ENCODE data around the gene MS4A7. TPM values are rescaled to one million over a fixed set of nuclear protein-coding genes. Genes with fewer than 3 reads are reported as not detected.

MS4A7 gene
- total and polyA plus RNA-seq, 2 of the 4 experiments (the other 2 are of a cell fraction), result not detected

GRCh38 chr11:60376601-60377000 lies 1.7 kb upstream of the MS4A7 start:
- ChIA-PET CTCF (no interaction called here), POLR2A (ENCODE audit: unreplicated experiment) (no interaction called here)
- Histone ChIP-seq H2AK5ac (ENCODE audit: low read depth, low read length) (no peak overlapping the region), H2BK120ac (ENCODE audit: low read depth, low read length) (no peak overlapping the region), H4K20me1 (ENCODE audit: insufficient read depth, low read length) (no peaks in the 10 kb centered on the region), H2AFZ (replicated peaks; ENCODE audit: low read length, poor library complexity) (no peak overlapping the region), H3K27ac (ENCODE audit: insufficient read depth, low read length) (no peak overlapping the region), H3K9me3 (ENCODE audit: control insufficient read depth, insufficient read depth, low read length) (peaks cover 2% of the 10 kb centered on the region; the same call in 1 of the 2 replicates), H3K56ac (ENCODE audit: extremely low read depth, insufficient read depth, low read length) (no peak overlapping the region), H3K27me3 (ENCODE audit: control insufficient read depth, insufficient read depth, low read length) (no peaks in the 10 kb centered on the region), H3K4me1 (ENCODE audit: control insufficient read depth, insufficient read depth, low read length) (no peaks in the 10 kb centered on the region), H4K8ac (ENCODE audit: low read depth in 2 of 2, low read length in 2 of 2) (no peak overlapping the region), H3K36me3 (ENCODE audit: control insufficient read depth, insufficient read depth, low read length) (no peaks in the 10 kb centered on the region), H2BK20ac (ENCODE audit: low read depth, low read length) (no peak overlapping the region), H3K4me3 (ENCODE audit: insufficient read depth, low read depth, low read length) (no peak overlapping the region), H3K9ac (ENCODE audit: low read depth, low read length) (no peak overlapping the region), H3K9me1 (ENCODE audit: insufficient read depth, low read length) (no peaks in the 10 kb centered on the region), H4K5ac (ENCODE audit: low read depth, low read length) (no peak overlapping the region), H3K23ac (ENCODE audit: low read depth, low read length) (no peak overlapping the region), H4K91ac (ENCODE audit: insufficient read depth, low read depth, low read length) (no peak overlapping the region), H3K4me2 (ENCODE audit: low read depth, low read length) (no peak overlapping the region), H2BK5ac (ENCODE audit: low read depth, low read length, poor library complexity, severe bottlenecking) (no peak overlapping the region), H3K14ac (replicated peaks; ENCODE audit: low read depth, low read length) (no peak overlapping the region), H3K79me1 (ENCODE audit: low read depth in 1 of 2, low read length in 2 of 2) (no peaks in the 10 kb centered on the region), H2BK15ac (ENCODE audit: low read depth, low read length) (no peak overlapping the region), H2AK9ac (replicated peaks; ENCODE audit: low read depth, low read length, poor library complexity) (no peak overlapping the region), H3K18ac (ENCODE audit: low read depth, low read length) (no peak overlapping the region), H3K4ac (ENCODE audit: low read depth, low read length) (no peak overlapping the region)
- intact Hi-C loops (cut with micrococcal nuclease), result no loop called here
- in situ Hi-C loops (cut with MboI; ENCODE audit: low sequenced_read_pairs), result no loop called here
- BruUV-seq (replicated peaks), result no TSS peak
- dilution Hi-C loops (cut with HindIII; ENCODE audit: low sequenced_read_pairs, unreplicated experiment), result no loop called here
- no CpG with 5 or more reads among the region's 3 CpGs for WGBS, 2 experiments (ENCODE audit: extremely low coverage in 2 of 2, insufficient read length in 1 of 2)
- TF ChIP-seq BHLHE40 (IDR thresholded peaks at IDR 0.05; ENCODE audit: low read depth, low read length), result no peak
- no peak for TF ChIP-seq CHD1 (IDR thresholded peaks at IDR 0.05; ENCODE audit: low read depth, low read length)
- TF ChIP-seq ELK1 (IDR thresholded peaks at IDR 0.05; ENCODE audit: borderline replicate concordance, low read depth, low read length), result no peak
- no peak for TF ChIP-seq POLR2A (IDR thresholded peaks at IDR 0.05; ENCODE audit: low read depth, low read length)
- no peak for TF ChIP-seq NFE2L2 (IDR thresholded peaks at IDR 0.05; ENCODE audit: low read depth, low read length)
- TF ChIP-seq RCOR1 (IDR thresholded peaks at IDR 0.05; ENCODE audit: insufficient replicate concordance, low read length), result no peak
- no peak for TF ChIP-seq SMC3 (IDR thresholded peaks at IDR 0.05; ENCODE audit: low read depth, low read length)
- no peak for TF ChIP-seq MAZ (IDR thresholded peaks at IDR 0.05; ENCODE audit: borderline replicate concordance, low read depth, low read length)
- TF ChIP-seq MAFK (IDR thresholded peaks at IDR 0.05; ENCODE audit: low read depth, low read length), result no peak
- no peak for TF ChIP-seq USF2 (IDR thresholded peaks at IDR 0.05; ENCODE audit: low read depth, low read length)
- no peak for TF ChIP-seq CEBPB (IDR thresholded peaks at IDR 0.05; ENCODE audit: low read depth, low read length)
- no peak for TF ChIP-seq RAD21 (IDR thresholded peaks at IDR 0.05; ENCODE audit: low read length)
- TF ChIP-seq CTCF (conservative IDR thresholded peaks at IDR 0.05; ENCODE audit: low read depth, low read length), result no peak
- TF ChIP-seq RFX5 (IDR thresholded peaks at IDR 0.05; ENCODE audit: low read depth, low read length), result no peak
- TF ChIP-seq MXI1 (IDR thresholded peaks at IDR 0.05; ENCODE audit: borderline replicate concordance, low read depth, low read length), result no peak
- TF ChIP-seq FOS (IDR thresholded peaks at IDR 0.05; ENCODE audit: low read depth, low read length), result no peak
- ATAC-seq (ENCODE audit: low read depth), result no peak
- DNase-seq, result no peak
